IMR-90 (cell line): ENCODE results near the gene SMIM36. TPM values are rescaled to one million over a fixed set of nuclear protein-coding genes. Genes with fewer than 3 reads are reported as not detected.

Experiments
- ATAC-seq: fragments of 200-7000 bp; cut with Tn5 transposase; 2 replicates; pipeline ENCODE4 v1.9.1; 2020; ENCODE audit warnings: low read depth, mild to moderate bottlenecking, moderate library complexity
- BruUV-seq: library from RNA; stranded (reverse); fragments of 400-500 nt; replicated peaks from 2 replicates; lab custom pipeline; 2021; lab: Mats Ljungman, UMichigan
- CTCF ChIA-PET: fragments of 300-600 bp; formaldehyde crosslinking; extraction: SDS; loops from one replicate; lab custom pipeline; 2021; ENCODE audit warnings: antibody characterized with exemption; lab: Yijun Ruan, JAX
- POLR2A ChIA-PET: fragments of 300-600 bp; sonication (Branson Sonifier 250); formaldehyde crosslinking; loops from one replicate; lab custom pipeline; 2022; ENCODE audit warnings: antibody characterized with exemption; ENCODE audit not compliant: unreplicated experiment; lab: Charles Lee
- DNase-seq: peaks from one replicate; pipeline ENCODE4 v3.0.0; 2013
- H2AFZ ChIP-seq: replicated peaks from 2 replicates; pipeline ENCODE3; 2013; ENCODE audit warnings: low read length, mild to moderate bottlenecking; ENCODE audit not compliant: poor library complexity
- H2AK5ac ChIP-seq: 2 replicates; pipeline ENCODE4 v1.6.1; 2013; ENCODE audit warnings: low read depth, low read length, inconsistent platforms
- H2AK9ac ChIP-seq: replicated peaks from 2 replicates; pipeline ENCODE3; 2013; ENCODE audit warnings: mild to moderate bottlenecking, low read depth, low read length, moderate library complexity; ENCODE audit not compliant: poor library complexity
- H2BK120ac ChIP-seq: 2 replicates; pipeline ENCODE4 v1.6.1; 2013; ENCODE audit warnings: low read depth, low read length, inconsistent platforms
- H2BK15ac ChIP-seq: 3 replicates; pipeline ENCODE4 v1.6.1; 2013; ENCODE audit warnings: low read depth, low read length, inconsistent platforms
- H2BK20ac ChIP-seq: 2 replicates; pipeline ENCODE4 v1.6.1; 2013; ENCODE audit warnings: low read depth, mild to moderate bottlenecking, inconsistent platforms, low read length, moderate library complexity
- H2BK5ac ChIP-seq: 2 replicates; pipeline ENCODE4 v1.6.1; 2013; ENCODE audit warnings: mild to moderate bottlenecking, low read depth, low read length, inconsistent platforms; ENCODE audit not compliant: poor library complexity, severe bottlenecking
- H3K14ac ChIP-seq: replicated peaks from 2 replicates; pipeline ENCODE4 v1.6.1; 2013; ENCODE audit warnings: low read depth, low read length, inconsistent platforms
- H3K18ac ChIP-seq: 2 replicates; pipeline ENCODE4 v1.6.1; 2013; ENCODE audit warnings: low read depth, low read length, control low read depth
- H3K23ac ChIP-seq: 2 replicates; pipeline ENCODE4 v1.6.1; 2013; ENCODE audit warnings: low read depth, low read length, inconsistent platforms
- H3K27ac ChIP-seq: 2 replicates; pipeline ENCODE4 v1.5.1; 2013; ENCODE audit warnings: mild to moderate bottlenecking, control low read depth, low read length; ENCODE audit not compliant: insufficient read depth
- H3K27me3 ChIP-seq: 2 replicates; pipeline ENCODE4 v1.6.1; 2013; ENCODE audit warnings: low read length; ENCODE audit not compliant: control insufficient read depth, insufficient read depth
- H3K36me3 ChIP-seq: 2 replicates; pipeline ENCODE4 v1.6.1; 2013; ENCODE audit warnings: low read length, mixed read lengths; ENCODE audit not compliant: control insufficient read depth, insufficient read depth
- H3K4ac ChIP-seq: 2 replicates; pipeline ENCODE4 v1.6.1; 2013; ENCODE audit warnings: low read depth, low read length, inconsistent platforms
- H3K4me1 ChIP-seq: 2 replicates; pipeline ENCODE4 v1.6.1; 2013; ENCODE audit warnings: low read length, mixed read lengths; ENCODE audit not compliant: control insufficient read depth, insufficient read depth
- H3K4me2 ChIP-seq: 2 replicates; pipeline ENCODE4 v1.6.1; 2013; ENCODE audit warnings: low read depth, mild to moderate bottlenecking, control low read depth, low read length, moderate library complexity
- H3K4me3 ChIP-seq: 2 replicates; pipeline ENCODE4 v1.5.1; 2013; ENCODE audit warnings: low read depth, mild to moderate bottlenecking, control low read depth, low read length, moderate library complexity; ENCODE audit not compliant: insufficient read depth
- H3K56ac ChIP-seq: 2 replicates; pipeline ENCODE4 v1.6.1; 2013; ENCODE audit warnings: low read length, inconsistent platforms; ENCODE audit not compliant: insufficient read depth; ENCODE audit errors: extremely low read depth
- H3K79me1 ChIP-seq, 2 experiments: 2 replicates each; pipeline ENCODE4 v1.6.1; 2013; ENCODE audit warnings: low read length in 2 of 2, inconsistent platforms in 1 of 2, low read depth in 1 of 2
- H3K9ac ChIP-seq: 2 replicates; pipeline ENCODE4 v1.6.1; 2013; ENCODE audit warnings: low read depth, low read length, control low read depth
- H3K9me1 ChIP-seq: 2 replicates; pipeline ENCODE4 v1.6.1; 2013; ENCODE audit warnings: low read length, inconsistent platforms; ENCODE audit not compliant: insufficient read depth
- H3K9me3 ChIP-seq: 2 replicates; pipeline ENCODE4 v1.6.1; 2013; ENCODE audit warnings: low read length; ENCODE audit not compliant: control insufficient read depth, insufficient read depth
- H4K20me1 ChIP-seq: 2 replicates; pipeline ENCODE4 v1.6.1; 2013; ENCODE audit warnings: low read length, inconsistent platforms; ENCODE audit not compliant: insufficient read depth
- H4K5ac ChIP-seq: 2 replicates; pipeline ENCODE4 v1.6.1; 2013; ENCODE audit warnings: mild to moderate bottlenecking, low read depth, low read length, control low read depth
- H4K8ac ChIP-seq, 2 experiments: 2 replicates each; pipeline ENCODE4 v1.6.1; 2013; ENCODE audit warnings: low read depth in 2 of 2, low read length in 2 of 2, control low read depth in 1 of 2, inconsistent platforms in 1 of 2
- H4K91ac ChIP-seq: 2 replicates; pipeline ENCODE4 v1.6.1; 2013; ENCODE audit warnings: low read depth, low read length, inconsistent platforms; ENCODE audit not compliant: insufficient read depth
- BHLHE40 ChIP-seq: fragments of 150-350 bp; IDR thresholded peaks from 2 replicates; pipeline ENCODE4 v1.6.1; 2016; ENCODE audit warnings: mild to moderate bottlenecking, low read depth, low read length
- CEBPB ChIP-seq: IDR thresholded peaks from 2 replicates; pipeline ENCODE4 v1.6.1; 2012; ENCODE audit warnings: low read depth, low read length, improper control_type of control experiment
- CHD1 ChIP-seq: IDR thresholded peaks from 2 replicates; pipeline ENCODE4 v1.6.1; 2012; ENCODE audit warnings: low read depth, low read length, improper control_type of control experiment
- FOS ChIP-seq: fragments of 150-350 bp; IDR thresholded peaks from 2 replicates; pipeline ENCODE4 v1.6.1; 2016; ENCODE audit warnings: low read depth, low read length
- MAFK ChIP-seq: IDR thresholded peaks from 2 replicates; pipeline ENCODE4 v1.6.1; 2012; ENCODE audit warnings: low read depth, low read length, improper control_type of control experiment
- MAZ ChIP-seq: IDR thresholded peaks from 2 replicates; pipeline ENCODE4 v1.6.1; 2012; ENCODE audit warnings: low read depth, mild to moderate bottlenecking, low read length, improper control_type of control experiment, moderate library complexity, borderline replicate concordance
- MXI1 ChIP-seq: IDR thresholded peaks from 2 replicates; pipeline ENCODE4 v1.6.1; 2012; ENCODE audit warnings: low read depth, mild to moderate bottlenecking, low read length, moderate library complexity, borderline replicate concordance
- NFE2L2 ChIP-seq: fragments of 150-350 bp; IDR thresholded peaks from 2 replicates; pipeline ENCODE4 v1.6.1; 2016; ENCODE audit warnings: low read depth, mild to moderate bottlenecking, low read length
- RAD21 ChIP-seq: IDR thresholded peaks from 2 replicates; pipeline ENCODE4 v1.6.1; 2012; ENCODE audit warnings: low read length, improper control_type of control experiment
- RCOR1 ChIP-seq: IDR thresholded peaks from 2 replicates; pipeline ENCODE4 v1.6.1; 2012; ENCODE audit warnings: mild to moderate bottlenecking, low read length, improper control_type of control experiment; ENCODE audit not compliant: insufficient replicate concordance
- RFX5 ChIP-seq: IDR thresholded peaks from 2 replicates; pipeline ENCODE4 v1.8.0; 2012; ENCODE audit warnings: low read depth, mild to moderate bottlenecking, low read length, moderate library complexity
- SMC3 ChIP-seq: fragments of 150-350 bp; IDR thresholded peaks from 2 replicates; pipeline ENCODE4 v1.6.1; 2016; ENCODE audit warnings: low read depth, mild to moderate bottlenecking, antibody characterized with exemption, low read length, moderate library complexity
- WGBS, 2 experiments: methylation state at CpG; one replicate each; pipeline versions ENCODE4 v1.1.5 to v1.1.7; 2013; ENCODE audit warnings: missing lambda C conversion rate in 2 of 2; ENCODE audit not compliant: insufficient read length in 1 of 2; ENCODE audit errors: extremely low coverage in 2 of 2; 5-methylcytosine and 5-hydroxymethylcytosine counted together
- dilution Hi-C: fragments of 300-500 bp; cut with HindIII; formaldehyde crosslinking; loops from one replicate; pipeline ENCODE4 v1.14.3; 2018; ENCODE audit warnings: low sequenced_read_pairs; ENCODE audit not compliant: unreplicated experiment
- in situ Hi-C: fragments of 300-500 bp; cut with MboI; formaldehyde crosslinking; loops from 3 replicates; pipeline ENCODE4 v1.14.3; 2019; ENCODE audit warnings: low sequenced_read_pairs, inconsistent platforms, mixed read lengths
- intact Hi-C: fragments of 100-400 bp; cut with micrococcal nuclease; formaldehyde crosslinking; loops from 2 replicates; pipeline ENCODE4 v1.10.0; 2022
- polyA plus RNA-seq, 3 experiments: library from polyadenylated mRNA; depleted of rRNA; stranded (reverse); fragments of >200 nt; gene quantifications; 2 replicates each; pipeline ENCODE4 v1.2.3, GENCODE V29; 2012; ENCODE audit warnings: low replicate concordance in 1 of 3
- total RNA-seq: library from RNA; depleted of rRNA; stranded (reverse); fragments of >200 nt; gene quantifications from 2 replicates; pipeline ENCODE4 v1.2.3, GENCODE V29; 2012
- TF ChIP-seq, protein P1 (sequence below): fragments of 150-350 bp; IDR thresholded peaks from 2 replicates; pipeline ENCODE4 v1.6.1; 2016; ENCODE audit warnings: low read depth, mild to moderate bottlenecking, low read length, moderate library complexity, borderline replicate concordance
- TF ChIP-seq, protein P2 (sequence below): conservative IDR thresholded peaks from 2 replicates; pipeline ENCODE4 v1.5.1; 2012; ENCODE audit warnings: mild to moderate bottlenecking, low read depth, low read length, improper control_type of control experiment

SMIM36 gene
- total and polyA plus RNA-seq, 2 of the 4 experiments (the other 2 are of a cell fraction), result not detected

DNA sequence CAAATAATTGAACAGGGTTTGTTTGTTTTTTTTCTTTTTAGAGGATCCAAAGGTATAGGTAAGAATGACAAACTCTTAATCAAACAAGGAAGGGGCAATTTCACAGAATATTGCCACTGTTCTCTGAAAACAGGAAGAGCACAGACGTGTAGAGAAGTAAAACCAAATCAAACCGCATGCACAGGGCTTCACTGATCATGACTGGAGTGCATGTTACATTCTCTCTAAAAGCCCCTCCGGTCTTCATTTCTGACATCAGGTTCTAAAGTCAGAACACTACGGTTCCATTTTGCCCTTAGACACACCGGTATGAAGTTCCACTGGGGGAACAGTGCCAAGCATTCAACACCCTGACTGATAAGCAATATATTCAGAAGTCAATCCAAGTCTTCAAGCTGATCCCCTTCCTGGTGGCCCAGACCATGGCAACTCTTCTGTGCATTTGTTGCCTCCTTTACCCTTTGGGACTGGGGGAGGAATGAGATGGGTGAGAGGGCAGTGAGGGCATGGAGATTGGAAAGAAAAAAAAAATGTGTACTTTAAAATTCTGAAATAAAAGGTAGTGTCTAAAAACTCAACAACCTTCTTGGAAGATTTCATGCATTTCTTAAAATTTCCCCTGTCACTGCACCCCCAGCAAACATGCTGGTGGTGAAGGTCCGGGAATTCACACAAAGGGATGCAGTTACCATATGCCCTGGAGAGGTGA is 91.0 kb downstream of the SMIM36 start:
- no peak overlapping the region for H3K56ac ChIP-seq
- WGBS, 2 experiments, result 80% methylated on average over 1 of the region's 6 CpGs; no CpG with 5 or more reads in 1 of the 2 experiments
- no peak overlapping the region; the same call in 1 of the 2 replicates for H4K5ac ChIP-seq
- DNase-seq, result no peak
- no peak overlapping the region for H2BK20ac ChIP-seq
- peak overlapping the region; percentile 69; the same call in 1 of the 2 replicates for H3K14ac ChIP-seq
- no peaks in the 10 kb centered on the region for H3K9me3 ChIP-seq
- peak overlapping the region; percentile 74 for H3K4me2 ChIP-seq
- no peak overlapping the region for H2BK5ac ChIP-seq
- no peak overlapping the region; the same call in 1 of the 2 replicates for H4K91ac ChIP-seq
- in situ Hi-C loops (no loop called here), dilution Hi-C loops (no loop called here), intact Hi-C loops (loop anchor here (2.0 to 10.0 kb wide), 2 partner anchors 33 to 335 kb away; partner anchors contain the start of gene PCTP)
- BruUV-seq, result no TSS peak
- no peak overlapping the region; the same call in 1 of the 2 replicates for H2BK120ac ChIP-seq
- H4K8ac ChIP-seq, result peak overlapping the region; percentile 22 to 26; a peak in 1 of 4 replicates
- H3K18ac ChIP-seq, result peak overlapping the region; percentile 42; the same call in 1 of the 2 replicates
- peaks cover 3% of the 10 kb centered on the region; the same call in 1 of the 2 replicates for H3K9me1 ChIP-seq
- H2AK9ac ChIP-seq, result no peak overlapping the region
- peaks cover 29 to 39% of the 10 kb centered on the region in 2 experiments for H3K79me1 ChIP-seq
- peak overlapping the region; percentile 96 for H2AFZ ChIP-seq
- peak overlapping the region; percentile 20; the same call in 1 of the 2 replicates for H2AK5ac ChIP-seq
- POLR2A ChIA-PET, result no interaction called here
- H3K27ac ChIP-seq, result peak overlapping the region; percentile 30; the same call in 1 of the 2 replicates
- peak overlapping the region; percentile 48; the same call in 1 of the 2 replicates for H3K4ac ChIP-seq
- 0 out of 2 replicates have a peak, but pooled peaks cover 3% of the 10 kb centered on the region for H4K20me1 ChIP-seq
- H3K9ac ChIP-seq, result peak overlapping the region; percentile 64
- H3K4me1 ChIP-seq, result peaks cover 5% of the 10 kb centered on the region
- peak overlapping the region; percentile 49 for H3K23ac ChIP-seq
- no peak overlapping the region for H2BK15ac ChIP-seq
- peak overlapping the region; percentile 79 for H3K4me3 ChIP-seq
- CTCF ChIA-PET, result no interaction called here
- ATAC-seq, result no peak
- no peaks in the 10 kb centered on the region for H3K36me3 ChIP-seq
- H3K27me3 ChIP-seq, result peaks cover under 1% of the 10 kb centered on the region; the same call in 1 of the 2 replicates
- no peak for TF ChIP-seq MXI1
- TF ChIP-seq RCOR1, result no peak
- TF ChIP-seq RAD21, result no peak
- no peak for TF ChIP-seq NFE2L2
- no peak for TF ChIP-seq MAFK
- no peak for TF ChIP-seq SMC3
- TF ChIP-seq, protein P1, sequence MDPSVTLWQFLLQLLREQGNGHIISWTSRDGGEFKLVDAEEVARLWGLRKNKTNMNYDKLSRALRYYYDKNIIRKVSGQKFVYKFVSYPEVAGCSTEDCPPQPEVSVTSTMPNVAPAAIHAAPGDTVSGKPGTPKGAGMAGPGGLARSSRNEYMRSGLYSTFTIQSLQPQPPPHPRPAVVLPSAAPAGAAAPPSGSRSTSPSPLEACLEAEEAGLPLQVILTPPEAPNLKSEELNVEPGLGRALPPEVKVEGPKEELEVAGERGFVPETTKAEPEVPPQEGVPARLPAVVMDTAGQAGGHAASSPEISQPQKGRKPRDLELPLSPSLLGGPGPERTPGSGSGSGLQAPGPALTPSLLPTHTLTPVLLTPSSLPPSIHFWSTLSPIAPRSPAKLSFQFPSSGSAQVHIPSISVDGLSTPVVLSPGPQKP, result no peak
- TF ChIP-seq BHLHE40, result no peak
- no peak for TF ChIP-seq RFX5
- TF ChIP-seq MAZ, result no peak
- TF ChIP-seq CEBPB, result no peak
- no peak for TF ChIP-seq CHD1
- TF ChIP-seq FOS, result no peak
- TF ChIP-seq, protein P2, sequence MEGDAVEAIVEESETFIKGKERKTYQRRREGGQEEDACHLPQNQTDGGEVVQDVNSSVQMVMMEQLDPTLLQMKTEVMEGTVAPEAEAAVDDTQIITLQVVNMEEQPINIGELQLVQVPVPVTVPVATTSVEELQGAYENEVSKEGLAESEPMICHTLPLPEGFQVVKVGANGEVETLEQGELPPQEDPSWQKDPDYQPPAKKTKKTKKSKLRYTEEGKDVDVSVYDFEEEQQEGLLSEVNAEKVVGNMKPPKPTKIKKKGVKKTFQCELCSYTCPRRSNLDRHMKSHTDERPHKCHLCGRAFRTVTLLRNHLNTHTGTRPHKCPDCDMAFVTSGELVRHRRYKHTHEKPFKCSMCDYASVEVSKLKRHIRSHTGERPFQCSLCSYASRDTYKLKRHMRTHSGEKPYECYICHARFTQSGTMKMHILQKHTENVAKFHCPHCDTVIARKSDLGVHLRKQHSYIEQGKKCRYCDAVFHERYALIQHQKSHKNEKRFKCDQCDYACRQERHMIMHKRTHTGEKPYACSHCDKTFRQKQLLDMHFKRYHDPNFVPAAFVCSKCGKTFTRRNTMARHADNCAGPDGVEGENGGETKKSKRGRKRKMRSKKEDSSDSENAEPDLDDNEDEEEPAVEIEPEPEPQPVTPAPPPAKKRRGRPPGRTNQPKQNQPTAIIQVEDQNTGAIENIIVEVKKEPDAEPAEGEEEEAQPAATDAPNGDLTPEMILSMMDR, result no peak
